Effector memory CD4-positive, alpha-beta T cell (primary cell): ENCODE results near the gene GLT6D1.

Experiments
- DNase-seq, 3 donors: peaks; one replicate each; pipeline ENCODE4 v3.0.0-alpha.2; 2020
- H3K27ac ChIP-seq: 2 replicates; pipeline ENCODE4 v1.7.0; 2013; ENCODE audit warnings: mild to moderate bottlenecking, low read length, moderate library complexity; ENCODE audit not compliant: insufficient read depth, poor library complexity, severe bottlenecking
- H3K27me3 ChIP-seq: replicated peaks from 2 replicates; pipeline ENCODE4 v1.7.0; 2013; ENCODE audit warnings: mild to moderate bottlenecking, low read length; ENCODE audit not compliant: insufficient read depth, control insufficient read depth, poor library complexity, severe bottlenecking
- H3K36me3 ChIP-seq: 2 replicates; pipeline ENCODE4 v1.7.0; 2013; ENCODE audit warnings: mild to moderate bottlenecking, low read length, moderate library complexity; ENCODE audit not compliant: control insufficient read depth, insufficient read depth
- H3K4me1 ChIP-seq: 2 replicates; pipeline ENCODE4 v1.7.0; 2013; ENCODE audit warnings: low read length, mild to moderate bottlenecking; ENCODE audit not compliant: control insufficient read depth, insufficient read depth, poor library complexity, severe bottlenecking
- H3K4me3 ChIP-seq: 2 replicates; pipeline ENCODE4 v1.7.0; 2013; ENCODE audit warnings: low read length, low read depth, mild to moderate bottlenecking; ENCODE audit not compliant: insufficient read depth, poor library complexity, severe bottlenecking
- H3K9me3 ChIP-seq: 2 replicates; pipeline ENCODE4 v1.7.0; 2013; ENCODE audit warnings: mild to moderate bottlenecking, low read length, moderate library complexity; ENCODE audit not compliant: control insufficient read depth

GLT6D1 gene

DNA sequence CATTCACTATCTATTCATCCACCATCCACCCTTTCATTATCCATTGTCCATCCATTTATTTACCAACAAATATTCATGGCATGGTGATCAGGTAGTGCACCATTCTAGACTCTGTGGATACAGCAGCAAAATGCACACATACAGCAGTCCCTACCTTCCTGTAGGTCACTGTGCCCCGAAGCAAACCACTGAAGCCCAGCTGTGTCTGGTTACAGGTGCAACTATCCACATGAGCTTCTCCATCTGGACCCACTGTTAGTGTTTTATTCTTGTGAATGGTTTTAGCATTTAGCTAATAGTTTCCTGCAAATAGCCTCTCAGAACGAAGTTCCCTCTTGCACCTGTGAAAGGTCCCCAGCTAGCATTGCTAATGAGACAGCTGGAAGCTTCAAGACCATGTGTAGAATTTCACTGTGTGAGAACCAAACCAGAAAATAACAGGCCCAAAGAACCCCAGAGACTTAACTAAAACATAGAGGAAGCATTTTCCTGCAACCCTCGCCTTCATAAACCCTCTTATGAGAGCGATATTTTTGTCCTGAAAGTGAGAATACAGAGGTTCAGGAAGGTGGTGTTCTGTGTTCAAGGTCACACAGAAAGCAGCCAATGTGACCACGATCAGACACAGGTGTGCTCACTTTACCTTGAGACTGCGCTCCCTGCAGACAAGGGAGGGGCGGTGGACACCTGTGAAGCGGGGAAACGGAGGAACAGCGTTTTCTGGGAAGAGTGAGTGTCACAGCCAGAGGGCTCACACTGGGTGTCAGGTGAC is 59.3 kb downstream of the GLT6D1 start:
- no peaks in the 10 kb centered on the region for H3K4me1 ChIP-seq
- no peak for DNase-seq
- no peaks in the 10 kb centered on the region for H3K9me3 ChIP-seq
- H3K27ac ChIP-seq: no peak overlapping the region
- H3K4me3 ChIP-seq: no peak overlapping the region
- no peaks in the 10 kb centered on the region for H3K27me3 ChIP-seq
- no peaks in the 10 kb centered on the region for H3K36me3 ChIP-seq

DNA sequence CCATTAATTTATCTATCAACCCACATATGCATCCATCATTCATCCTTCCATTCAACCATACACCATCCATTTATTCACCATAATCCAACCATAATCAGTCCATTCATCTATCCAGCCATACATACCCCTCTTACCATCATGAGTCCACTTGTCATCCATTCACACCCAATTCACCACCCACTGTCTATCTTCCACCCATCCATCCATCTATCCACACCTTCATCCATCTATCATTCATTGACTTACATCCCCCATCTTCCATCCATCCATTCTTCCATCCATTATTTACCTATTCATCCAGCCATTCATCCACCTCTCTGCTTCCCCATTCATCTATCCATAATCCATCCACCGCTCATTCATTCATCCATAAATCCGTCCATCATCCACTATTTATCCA is 60.0 kb downstream of the GLT6D1 start:
- Histone ChIP-seq H3K4me3 (no peak overlapping the region), H3K27ac (no peak overlapping the region), H3K36me3 (no peaks in the 10 kb centered on the region), H3K27me3 (no peaks in the 10 kb centered on the region), H3K4me1 (no peaks in the 10 kb centered on the region), H3K9me3 (no peaks in the 10 kb centered on the region)
- DNase-seq: no peak

DNA sequence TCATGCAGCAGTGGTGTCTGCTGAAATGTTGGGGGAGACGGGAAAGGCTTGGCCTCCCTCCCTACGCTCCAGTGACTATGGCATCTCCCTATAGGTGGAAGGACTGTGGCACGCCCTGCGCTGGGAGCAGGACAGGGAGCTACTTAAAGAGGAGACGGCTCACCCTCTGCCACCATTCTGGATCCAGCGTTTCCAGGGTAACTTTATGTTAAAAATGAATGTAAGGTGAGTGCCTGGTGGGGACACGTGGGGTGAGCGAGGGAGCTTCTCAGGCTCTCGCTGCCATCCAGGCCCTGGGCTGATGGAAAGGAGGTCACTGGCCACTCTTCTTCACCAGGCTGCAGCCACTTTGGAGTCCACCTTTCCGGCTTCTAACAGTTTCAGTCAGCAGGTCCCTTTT is 62.1 kb downstream of the GLT6D1 start:
- H3K27ac ChIP-seq: no peak overlapping the region
- no peaks in the 10 kb centered on the region for H3K4me1 ChIP-seq
- no peaks in the 10 kb centered on the region for H3K27me3 ChIP-seq
- no peak overlapping the region for H3K4me3 ChIP-seq
- no peaks in the 10 kb centered on the region for H3K9me3 ChIP-seq
- no peak for DNase-seq
- no peaks in the 10 kb centered on the region for H3K36me3 ChIP-seq

DNA sequence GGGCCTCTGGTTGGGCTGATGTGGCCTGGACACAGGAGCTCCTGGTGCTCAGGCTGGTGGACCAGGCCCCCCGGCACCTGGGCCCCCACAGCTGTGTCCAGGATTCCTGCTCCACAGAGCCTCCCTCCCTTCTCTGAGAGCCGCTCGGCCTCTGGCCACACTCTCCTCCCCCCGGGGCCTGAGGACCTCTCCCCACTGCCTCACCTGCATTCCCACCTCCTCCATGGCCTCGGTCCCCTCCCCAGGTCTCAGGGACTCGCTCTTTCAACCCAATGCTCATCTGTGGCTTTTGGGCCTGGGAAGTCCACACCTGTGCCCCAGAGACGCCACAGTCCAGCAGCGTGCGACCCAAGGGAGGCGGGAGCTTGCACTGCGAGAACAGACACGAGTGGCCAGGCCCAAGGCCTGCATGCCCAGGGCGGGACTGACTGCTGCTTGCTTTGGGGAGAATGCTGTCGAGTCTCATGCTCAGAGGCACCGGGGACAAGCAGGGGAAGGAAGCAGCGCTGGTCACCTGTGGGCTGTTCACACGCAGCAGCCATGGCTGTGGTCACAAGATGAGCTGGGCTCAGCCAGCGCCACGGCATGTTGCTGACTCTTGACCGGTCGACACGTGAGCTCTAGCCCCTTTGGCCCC is 63.2 kb downstream of the GLT6D1 start:
- Histone ChIP-seq H3K36me3 (no peaks in the 10 kb centered on the region), H3K4me3 (no peak overlapping the region), H3K27ac (no peak overlapping the region), H3K27me3 (no peaks in the 10 kb centered on the region), H3K9me3 (no peaks in the 10 kb centered on the region), H3K4me1 (no peaks in the 10 kb centered on the region)
- DNase-seq: no peak

DNA sequence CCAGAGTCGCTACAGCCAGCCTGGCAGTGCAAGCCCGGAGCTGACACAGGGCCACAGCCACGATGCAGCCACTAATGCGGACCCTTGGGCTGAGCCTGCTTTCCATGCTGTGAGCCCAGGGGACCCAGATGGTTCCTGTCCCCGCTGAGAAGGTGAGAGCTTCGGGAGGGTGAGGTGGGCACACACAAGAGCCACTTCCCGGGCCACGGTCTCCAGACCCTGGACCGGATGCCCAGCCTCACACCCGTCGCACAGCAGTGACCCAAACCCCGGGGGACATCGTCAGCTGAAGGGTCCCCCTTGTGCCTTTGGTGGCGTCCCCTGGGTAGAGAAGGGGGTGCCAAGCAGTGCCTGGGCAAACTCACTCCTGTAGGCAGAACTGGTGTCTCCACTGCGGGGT is 64.4 kb downstream of the GLT6D1 start:
- no peak overlapping the region for H3K4me3 ChIP-seq
- H3K27ac ChIP-seq: no peak overlapping the region
- H3K9me3 ChIP-seq: no peaks in the 10 kb centered on the region
- H3K36me3 ChIP-seq: no peaks in the 10 kb centered on the region
- no peaks in the 10 kb centered on the region for H3K4me1 ChIP-seq
- H3K27me3 ChIP-seq: no peaks in the 10 kb centered on the region
- DNase-seq: no peak

DNA sequence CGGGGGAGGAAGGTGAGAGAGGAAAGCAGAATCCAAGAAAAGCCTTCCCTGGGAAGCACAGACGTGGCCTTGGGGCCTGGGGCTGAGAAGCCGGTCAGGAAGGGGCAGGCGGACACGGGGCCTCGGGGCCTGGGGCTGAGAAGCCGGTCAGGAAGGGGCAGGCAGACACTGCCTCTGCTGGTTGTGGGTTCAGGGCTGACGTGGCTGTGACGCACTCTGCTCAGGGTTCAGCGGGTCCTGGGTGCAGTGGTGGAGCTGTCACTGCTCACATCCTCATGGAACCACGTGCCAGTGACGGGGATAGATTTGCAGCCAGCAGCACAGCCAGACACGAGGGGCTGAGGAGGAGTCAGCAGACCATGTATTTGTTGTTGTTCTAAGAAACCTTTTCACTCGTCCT is 65.0 kb downstream of the GLT6D1 start:
- no peaks in the 10 kb centered on the region for H3K36me3 ChIP-seq
- no peaks in the 10 kb centered on the region for H3K9me3 ChIP-seq
- no peak overlapping the region for H3K4me3 ChIP-seq
- DNase-seq: no peak
- H3K4me1 ChIP-seq: no peaks in the 10 kb centered on the region
- H3K27me3 ChIP-seq: no peaks in the 10 kb centered on the region
- H3K27ac ChIP-seq: no peak overlapping the region
